Mesendoderm (in vitro differentiated cells): ENCODE measurements around the gene PHF2.

Experiments
- DNase-seq: peaks from one replicate; pipeline ENCODE4 v3.0.0; 2013
- H2AK5ac ChIP-seq: 2 replicates; pipeline ENCODE4 v1.6.1; 2013; ENCODE audit warnings: low read length, inconsistent platforms
- H2BK120ac ChIP-seq: 2 replicates; pipeline ENCODE4 v1.6.1; 2013; ENCODE audit warnings: low read depth, mild to moderate bottlenecking, low read length, moderate library complexity, mixed read lengths
- H2BK15ac ChIP-seq: replicated peaks from 2 replicates; pipeline ENCODE4 v1.6.1; 2013; ENCODE audit warnings: low read depth, mild to moderate bottlenecking, moderate library complexity
- H2BK5ac ChIP-seq: 2 replicates; pipeline ENCODE4 v1.6.1; 2013; ENCODE audit warnings: low read length, inconsistent platforms
- H3K18ac ChIP-seq: 2 replicates; pipeline ENCODE4 v1.6.1; 2013; ENCODE audit warnings: mild to moderate bottlenecking, low read length, mixed read lengths
- H3K23ac ChIP-seq: one replicate; pipeline ENCODE4 v1.6.1; 2013; ENCODE audit warnings: low read length
- H3K27ac ChIP-seq: 2 replicates; pipeline ENCODE4 v1.5.1; 2013; ENCODE audit warnings: low read depth, mild to moderate bottlenecking, inconsistent platforms, low read length, moderate library complexity
- H3K27me3 ChIP-seq: 2 replicates; pipeline ENCODE4 v1.6.1; 2013; ENCODE audit warnings: low read length, control low read depth, mild to moderate bottlenecking, inconsistent platforms; ENCODE audit not compliant: insufficient read depth, poor library complexity
- H3K36me3 ChIP-seq: 2 replicates; pipeline ENCODE4 v1.6.1; 2013; ENCODE audit warnings: low read length, inconsistent platforms; ENCODE audit not compliant: control insufficient read depth, insufficient read depth
- H3K4ac ChIP-seq: one replicate; pipeline ENCODE4 v1.6.1; 2013; ENCODE audit warnings: low read depth, mild to moderate bottlenecking, low read length, moderate library complexity
- H3K4me1 ChIP-seq: 2 replicates; pipeline ENCODE4 v1.6.1; 2013; ENCODE audit warnings: low read depth, low read length, inconsistent platforms; ENCODE audit not compliant: control insufficient read depth
- H3K4me2 ChIP-seq: 2 replicates; pipeline ENCODE4 v1.6.1; 2013; ENCODE audit warnings: low read length
- H3K4me3 ChIP-seq: 2 replicates; pipeline ENCODE4 v1.5.1; 2013; ENCODE audit warnings: mild to moderate bottlenecking, low read length
- H3K56ac ChIP-seq: one replicate; pipeline ENCODE4 v1.6.1; 2013; ENCODE audit warnings: low read length
- H3K79me1 ChIP-seq: 2 replicates; pipeline ENCODE4 v1.6.1; 2013; ENCODE audit warnings: low read length, inconsistent platforms
- H3K79me2 ChIP-seq: 2 replicates; pipeline ENCODE4 v1.6.1; 2013; ENCODE audit warnings: mild to moderate bottlenecking, low read length; ENCODE audit not compliant: control insufficient read depth, insufficient read depth
- H3K9ac ChIP-seq: 2 replicates; pipeline ENCODE4 v1.6.1; 2013; ENCODE audit warnings: low read length, inconsistent platforms
- H4K5ac ChIP-seq: one replicate; pipeline ENCODE4 v1.6.1; 2013; ENCODE audit warnings: low read length
- H4K8ac ChIP-seq: one replicate; pipeline ENCODE4 v1.6.1; 2013; ENCODE audit warnings: low read depth, mild to moderate bottlenecking, control low read depth, low read length, moderate library complexity
- WGBS: extraction: QIAGEN DNeasy Blood & Tissue Kit; methylation state at CpG from one replicate; pipeline ENCODE4 v1.1.7; 2013; ENCODE audit warnings: low lambda C conversion rate, missing lambda C conversion rate; ENCODE audit not compliant: insufficient coverage; ENCODE audit errors: extremely low coverage; 5-methylcytosine and 5-hydroxymethylcytosine counted together

Gene PHF2

DNA sequence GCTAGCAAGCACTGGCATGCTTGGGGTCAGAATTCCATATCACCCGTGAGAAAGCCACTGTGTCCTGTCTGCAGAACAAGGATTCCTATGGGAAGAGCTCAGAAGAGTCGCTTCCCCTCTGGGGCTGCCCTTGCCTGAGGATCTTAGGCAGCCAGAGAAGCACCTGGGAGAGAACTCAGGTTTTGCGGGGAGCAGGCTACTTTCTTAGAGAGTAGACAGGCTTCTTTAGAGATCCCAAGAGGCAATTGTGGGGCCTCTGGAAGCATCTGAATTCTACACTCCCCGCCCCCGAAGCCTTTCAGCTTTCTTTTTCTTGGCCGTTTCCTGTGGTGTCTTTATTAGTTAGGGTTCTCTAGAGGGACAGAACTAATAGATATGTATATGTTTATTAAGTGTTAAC is 40.9 kb downstream of the PHF2 start:
- no peak for DNase-seq
- Histone ChIP-seq H2BK120ac (no peak overlapping the region), H3K56ac (no peak overlapping the region), H3K23ac (no peak overlapping the region), H3K79me1 (peaks cover 15% of the 10 kb centered on the region), H3K4me2 (no peak overlapping the region), H3K18ac (no peak overlapping the region), H3K9ac (peak overlapping the region; percentile 4), H4K5ac (no peak overlapping the region), H3K36me3 (no peaks in the 10 kb centered on the region), H3K4me1 (no peaks in the 10 kb centered on the region), H3K27ac (no peak overlapping the region), H2BK5ac (no peak overlapping the region), H3K27me3 (no peaks in the 10 kb centered on the region), H2AK5ac (no peak overlapping the region), H3K4ac (no peak overlapping the region), H4K8ac (no peak overlapping the region), H3K79me2 (no peaks in the 10 kb centered on the region), H3K4me3 (no peak overlapping the region), H2BK15ac (no peak overlapping the region)
- no CpG with 5 or more reads among the region's 6 CpGs for WGBS

DNA sequence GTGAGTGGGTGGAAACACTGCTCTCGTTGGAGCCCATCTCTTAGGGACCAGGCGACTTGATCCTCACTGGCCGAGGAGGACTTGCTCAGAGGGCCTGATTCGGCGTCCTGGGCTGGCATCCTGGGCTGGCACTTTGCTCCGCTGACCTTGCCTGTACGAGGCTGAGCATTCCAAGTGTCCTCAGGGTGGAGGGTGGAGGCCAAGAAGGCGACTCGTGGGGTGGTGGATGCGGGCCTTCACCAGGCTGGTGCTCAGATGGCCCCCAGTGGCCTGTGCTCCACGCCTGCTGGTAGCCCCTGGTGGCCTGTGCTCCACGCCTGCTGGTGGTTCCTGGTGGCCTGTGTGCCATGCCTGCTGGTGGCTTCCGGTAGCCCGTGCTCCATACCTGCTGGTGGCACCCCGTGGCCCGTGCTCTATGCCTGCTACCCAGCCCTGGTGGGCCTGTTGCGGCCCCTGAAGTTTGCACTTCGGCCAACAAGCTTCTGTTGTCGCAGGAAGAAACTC is 42.9 kb downstream of the PHF2 start:
- Histone ChIP-seq H3K79me1 (peaks cover 23% of the 10 kb centered on the region), H3K9ac (no peak overlapping the region), H3K56ac (no peak overlapping the region), H2BK120ac (no peak overlapping the region), H3K23ac (no peak overlapping the region), H3K4me3 (no peak overlapping the region), H2BK15ac (no peak overlapping the region), H2AK5ac (no peak overlapping the region), H3K79me2 (peaks cover 3% of the 10 kb centered on the region), H3K27ac (no peak overlapping the region), H2BK5ac (no peak overlapping the region), H3K18ac (no peak overlapping the region), H3K27me3 (no peaks in the 10 kb centered on the region), H3K4me2 (no peak overlapping the region), H4K5ac (no peak overlapping the region), H3K36me3 (no peaks in the 10 kb centered on the region), H4K8ac (no peak overlapping the region), H3K4me1 (no peaks in the 10 kb centered on the region), H3K4ac (no peak overlapping the region)
- DNase-seq: no peak
- WGBS: no CpG with 5 or more reads among the region's 19 CpGs

DNA sequence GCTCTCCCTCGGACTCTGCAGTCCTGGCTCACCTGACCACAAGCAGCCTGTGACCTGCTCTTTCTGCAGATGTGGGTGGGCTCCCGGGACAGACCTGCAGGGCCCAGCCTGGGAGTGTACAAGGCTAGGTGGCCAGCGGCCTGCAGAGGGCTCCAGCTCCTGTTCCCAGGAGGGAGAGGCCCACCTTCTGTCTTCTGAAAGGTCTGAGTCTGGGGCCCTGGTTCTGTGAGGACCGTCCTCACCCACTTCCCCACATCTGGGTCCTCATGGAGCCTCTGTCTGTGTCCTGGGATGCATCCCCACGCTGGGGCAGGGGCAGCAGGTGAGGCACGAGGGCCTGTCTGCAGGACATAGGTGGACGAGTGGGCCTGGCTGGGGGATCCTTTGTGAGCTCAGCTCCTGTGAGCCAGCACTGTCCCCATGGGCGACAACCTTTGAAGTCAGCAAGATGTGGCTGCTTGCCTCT is 43.7 kb downstream of the PHF2 start:
- peak; percentile 50 for DNase-seq
- Histone ChIP-seq H3K36me3 (no peaks in the 10 kb centered on the region), H3K56ac (no peak overlapping the region)

DNA sequence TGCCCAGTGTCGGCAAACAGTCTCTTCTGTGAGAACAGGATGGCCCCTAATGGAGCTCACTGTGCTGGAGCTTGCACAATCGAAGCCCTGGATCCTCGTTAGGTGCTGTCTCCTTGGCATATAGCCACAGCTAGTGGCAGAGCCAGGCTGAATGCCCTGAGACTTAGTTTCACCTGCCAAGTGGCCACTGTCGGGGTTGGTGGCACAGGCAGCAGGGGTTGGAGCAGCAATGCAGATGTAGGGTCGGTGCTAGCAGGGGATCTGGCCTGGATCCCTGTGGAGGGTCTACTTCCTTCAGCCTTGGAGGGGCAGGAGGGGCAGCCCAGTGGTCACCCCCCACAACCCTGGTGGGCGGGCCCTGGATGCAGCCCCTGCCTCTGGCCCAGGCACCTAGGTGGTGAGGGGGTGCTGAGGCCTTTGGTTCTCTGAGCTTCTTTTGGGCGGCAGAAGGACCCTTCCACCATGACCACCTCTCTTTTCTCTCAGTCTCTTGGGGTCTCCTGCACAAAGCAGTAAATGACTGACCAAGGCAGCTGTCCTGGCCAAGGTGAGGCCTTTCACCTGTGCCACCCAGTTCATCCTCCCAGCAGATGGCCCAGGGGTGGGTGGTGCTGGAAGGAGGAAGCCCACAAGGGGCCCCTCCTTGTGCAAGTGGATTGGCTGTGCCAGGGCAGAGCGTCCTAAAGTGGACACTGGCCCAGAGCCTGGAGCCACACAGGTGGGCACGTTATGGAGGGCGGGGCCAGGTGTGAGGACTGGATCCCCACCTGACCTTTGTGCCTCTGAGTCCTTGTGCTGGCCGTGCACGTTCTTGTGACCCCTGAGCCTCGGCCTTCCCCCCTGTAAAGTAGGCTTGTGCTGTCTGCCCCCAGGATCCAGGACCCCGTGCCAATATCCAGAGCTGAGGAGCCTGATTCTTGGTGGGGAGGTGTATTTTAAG is 44.8 kb downstream of the PHF2 start:
- Histone ChIP-seq H3K23ac (no peak overlapping the region), H2BK5ac (no peak overlapping the region), H2BK15ac (no peak overlapping the region), H3K27me3 (no peaks in the 10 kb centered on the region), H3K4me3 (no peak overlapping the region), H3K56ac (no peak overlapping the region), H3K79me2 (peaks cover 3% of the 10 kb centered on the region), H4K5ac (no peak overlapping the region), H3K36me3 (no peaks in the 10 kb centered on the region), H3K4ac (no peak overlapping the region), H3K79me1 (peaks cover 20% of the 10 kb centered on the region), H3K18ac (no peak overlapping the region), H3K27ac (no peak overlapping the region), H4K8ac (no peak overlapping the region), H3K4me1 (no peaks in the 10 kb centered on the region), H3K9ac (no peak overlapping the region), H3K4me2 (no peak overlapping the region), H2AK5ac (no peak overlapping the region), H2BK120ac (no peak overlapping the region)
- DNase-seq: no peak
- no CpG with 5 or more reads among the region's 14 CpGs for WGBS

More for the DNA sequence above, 43.7 kb downstream of the PHF2 start:
- no peak overlapping the region for H3K23ac ChIP-seq
- H4K5ac ChIP-seq: no peak overlapping the region
- no peak overlapping the region for H3K18ac ChIP-seq
- H3K4me1 ChIP-seq: no peaks in the 10 kb centered on the region
- H3K4ac ChIP-seq: no peak overlapping the region
- no peaks in the 10 kb centered on the region for H3K27me3 ChIP-seq
- H2BK5ac ChIP-seq: no peak overlapping the region
- H4K8ac ChIP-seq: no peak overlapping the region
- peaks cover 25% of the 10 kb centered on the region for H3K79me1 ChIP-seq
- H2AK5ac ChIP-seq: no peak overlapping the region
- no peak overlapping the region for H3K27ac ChIP-seq
- no peak overlapping the region for H3K9ac ChIP-seq
- no CpG with 5 or more reads among the region's 8 CpGs for WGBS
- no peak overlapping the region for H3K4me2 ChIP-seq
- H2BK120ac ChIP-seq: no peak overlapping the region
- H2BK15ac ChIP-seq: no peak overlapping the region
- peaks cover 3% of the 10 kb centered on the region for H3K79me2 ChIP-seq
- H3K4me3 ChIP-seq: no peak overlapping the region

DNA sequence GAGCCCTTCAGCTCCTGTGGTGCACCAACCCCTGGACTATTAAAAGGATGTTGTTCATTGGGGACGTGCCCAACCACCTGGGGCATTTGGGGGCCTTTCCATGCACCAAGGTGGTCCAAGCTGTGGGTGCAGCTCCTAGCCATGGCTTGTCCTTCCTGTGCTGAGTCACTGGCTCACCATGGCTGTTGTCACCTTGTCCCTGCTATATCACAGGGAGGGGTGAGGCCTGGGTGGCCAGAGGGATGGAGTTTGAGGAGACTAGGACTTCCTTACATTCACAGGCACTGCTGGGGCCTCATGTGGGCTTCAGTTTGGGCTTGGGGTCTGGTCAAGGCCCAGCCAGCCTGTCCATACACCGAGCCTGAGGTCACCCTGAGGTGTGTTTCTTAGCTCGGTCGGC is 45.5 kb downstream of the PHF2 start:
- peaks cover 3% of the 10 kb centered on the region for H3K79me2 ChIP-seq
- no peak overlapping the region for H3K9ac ChIP-seq

More for the DNA sequence above, 45.5 kb downstream of the PHF2 start:
- Histone ChIP-seq H3K18ac (no peak overlapping the region), H2BK120ac (no peak overlapping the region), H2BK5ac (no peak overlapping the region), H3K79me1 (peaks cover 20% of the 10 kb centered on the region), H2AK5ac (no peak overlapping the region), H3K4me1 (no peaks in the 10 kb centered on the region), H3K27me3 (no peaks in the 10 kb centered on the region), H3K4me2 (no peak overlapping the region), H3K36me3 (no peaks in the 10 kb centered on the region), H3K4ac (no peak overlapping the region), H3K56ac (no peak overlapping the region), H4K5ac (no peak overlapping the region), H4K8ac (no peak overlapping the region), H3K4me3 (no peak overlapping the region), H2BK15ac (no peak overlapping the region), H3K27ac (no peak overlapping the region), H3K23ac (no peak overlapping the region)
- DNase-seq: no peak
- WGBS: no CpG with 5 or more reads among the region's 4 CpGs
